HEK293 (cell line): ENCODE measurements around the gene ADRB1.

ENCODE experiments used
- CTCF ChIA-PET: fragments of 350-600 bp; formaldehyde crosslinking; extraction: SDS; loops from one replicate; lab custom pipeline; 2021; ENCODE audit warnings: antibody characterized with exemption; lab: Yijun Ruan, JAX
- POLR2A ChIA-PET: fragments of 300-600 bp; formaldehyde crosslinking; extraction: SDS; loops from one replicate; lab custom pipeline; 2020; ENCODE audit warnings: antibody characterized with exemption, inconsistent platforms; lab: Yijun Ruan, JAX
- H3K27ac ChIP-seq: fragments of 200-500 bp; sonication (Bioruptor generic); 2 replicates; pipeline ENCODE4 v1.5.1; 2014; ENCODE audit warnings: low read depth, low read length, control low read depth, inconsistent platforms; ENCODE audit errors: extremely low read depth
- H3K36me3 ChIP-seq, 2 experiments: fragments of 200-500 bp in 1 of 2; sonication (Bioruptor generic) in 1 of 2; 1 replicate in 1 of 2; 2 replicates in 1 of 2; pipeline ENCODE4 v1.5.1; 2014 to 2017; ENCODE audit warnings: inconsistent platforms in 2 of 2, low read length in 2 of 2; ENCODE audit not compliant: control insufficient read depth in 2 of 2, insufficient read depth in 1 of 2
- H3K4me1 ChIP-seq: fragments of 200-500 bp; sonication (Bioruptor generic); 2 replicates; pipeline ENCODE4 v1.5.1; 2014; ENCODE audit warnings: mild to moderate bottlenecking, low read length, inconsistent platforms; ENCODE audit not compliant: control insufficient read depth, insufficient read depth
- H3K4me3 ChIP-seq: 2 replicates; pipeline ENCODE4 v1.5.1; 2011; ENCODE audit warnings: low read depth, mild to moderate bottlenecking, control low read depth, low read length, moderate library complexity
- H3K9me3 ChIP-seq: fragments of 200-500 bp; sonication (Bioruptor generic); 2 replicates; pipeline ENCODE4 v1.5.1; 2014; ENCODE audit warnings: low read depth, low read length, inconsistent platforms; ENCODE audit not compliant: control insufficient read depth, insufficient read depth
- FEZF1 ChIP-seq: fragments of 450-650 bp; formaldehyde crosslinking; IDR thresholded peaks from 2 replicates; pipeline ENCODE4 v1.5.1; 2016; ENCODE audit warnings: missing biosample characterization, missing genetic modification characterization
- HOXC10 ChIP-seq: sonication (generic); formaldehyde crosslinking; IDR thresholded peaks from 2 replicates; pipeline ENCODE4 v1.8.1; 2023; ENCODE audit warnings: mild to moderate bottlenecking, missing genetic modification reagents
- SCRT2 ChIP-seq: fragments of 450-650 bp; formaldehyde crosslinking; IDR thresholded peaks from 2 replicates; pipeline ENCODE4 v1.5.1; 2016; ENCODE audit warnings: missing biosample characterization, missing genetic modification characterization
- ZBTB11 ChIP-seq: fragments of 450-650 bp; formaldehyde crosslinking; conservative IDR thresholded peaks from 2 replicates; pipeline ENCODE4 v1.5.1; 2016; ENCODE audit warnings: low read depth, missing biosample characterization, missing genetic modification characterization
- ZBTB8A ChIP-seq: fragments of 450-650 bp; formaldehyde crosslinking; IDR thresholded peaks from 2 replicates; pipeline ENCODE4 v1.5.1; 2016; ENCODE audit warnings: missing biosample characterization, missing genetic modification characterization
- ZIC2 ChIP-seq: fragments of 450-650 bp; formaldehyde crosslinking; IDR thresholded peaks from 2 replicates; pipeline ENCODE4 v1.5.1; 2016; ENCODE audit warnings: missing biosample characterization, missing genetic modification characterization
- ZNF114 ChIP-seq: fragments of 450-650 bp; formaldehyde crosslinking; IDR thresholded peaks from 2 replicates; pipeline ENCODE4 v1.5.0; 2017; ENCODE audit warnings: missing biosample characterization, missing genetic modification characterization
- ZNF121 ChIP-seq: fragments of 450-650 bp; formaldehyde crosslinking; IDR thresholded peaks from 2 replicates; pipeline ENCODE4 v1.5.1; 2016; ENCODE audit warnings: missing biosample characterization, missing genetic modification characterization
- ZNF157 ChIP-seq: fragments of 450-650 bp; formaldehyde crosslinking; IDR thresholded peaks from 2 replicates; pipeline ENCODE4 v1.5.1; 2016; ENCODE audit warnings: missing biosample characterization, missing genetic modification characterization
- ZNF19 ChIP-seq: fragments of 450-650 bp; formaldehyde crosslinking; IDR thresholded peaks from 2 replicates; pipeline ENCODE4; 2016; ENCODE audit warnings: missing biosample characterization, missing genetic modification characterization, low read depth
- ZNF23 ChIP-seq: fragments of 450-650 bp; formaldehyde crosslinking; IDR thresholded peaks from 2 replicates; pipeline ENCODE4 v1.5.1; 2016; ENCODE audit warnings: missing biosample characterization, missing genetic modification characterization, borderline replicate concordance
- ZNF280D ChIP-seq: fragments of 450-650 bp; formaldehyde crosslinking; IDR thresholded peaks from 2 replicates; pipeline ENCODE4 v1.5.1; 2016; ENCODE audit warnings: missing biosample characterization, missing genetic modification characterization
- ZNF354C ChIP-seq: fragments of 450-650 bp; formaldehyde crosslinking; IDR thresholded peaks from 2 replicates; pipeline ENCODE4 v1.5.1; 2016; ENCODE audit warnings: missing biosample characterization, missing genetic modification characterization, low read depth, borderline replicate concordance
- ZNF600 ChIP-seq: fragments of 450-650 bp; formaldehyde crosslinking; IDR thresholded peaks from 2 replicates; pipeline ENCODE4 v1.5.1; 2016; ENCODE audit warnings: missing biosample characterization, missing genetic modification characterization
- ZNF701 ChIP-seq: fragments of 450-650 bp; formaldehyde crosslinking; IDR thresholded peaks from 2 replicates; pipeline ENCODE4 v1.5.1; 2016; ENCODE audit warnings: missing biosample characterization, missing genetic modification characterization
- ZSCAN30 ChIP-seq: fragments of 450-650 bp; IDR thresholded peaks from 2 replicates; pipeline ENCODE4 v1.5.1; 2018; ENCODE audit warnings: missing biosample characterization, mild to moderate bottlenecking, missing genetic modification characterization, moderate library complexity
- TF ChIP-seq, protein P1 (sequence below): fragments of 450-650 bp; formaldehyde crosslinking; IDR thresholded peaks from 2 replicates; pipeline ENCODE4 v1.5.1; 2016; ENCODE audit warnings: missing biosample characterization, missing genetic modification characterization
- TF ChIP-seq, protein P2 (sequence below): fragments of 450-650 bp; formaldehyde crosslinking; IDR thresholded peaks from 2 replicates; pipeline ENCODE4 v1.5.1; 2016; ENCODE audit warnings: missing biosample characterization, missing genetic modification characterization, borderline replicate concordance
- TF ChIP-seq, protein P3 (sequence below): fragments of 450-650 bp; formaldehyde crosslinking; IDR thresholded peaks from 2 replicates; pipeline ENCODE4 v1.5.1; 2016; ENCODE audit warnings: missing biosample characterization, missing genetic modification characterization

The ADRB1 gene

DNA sequence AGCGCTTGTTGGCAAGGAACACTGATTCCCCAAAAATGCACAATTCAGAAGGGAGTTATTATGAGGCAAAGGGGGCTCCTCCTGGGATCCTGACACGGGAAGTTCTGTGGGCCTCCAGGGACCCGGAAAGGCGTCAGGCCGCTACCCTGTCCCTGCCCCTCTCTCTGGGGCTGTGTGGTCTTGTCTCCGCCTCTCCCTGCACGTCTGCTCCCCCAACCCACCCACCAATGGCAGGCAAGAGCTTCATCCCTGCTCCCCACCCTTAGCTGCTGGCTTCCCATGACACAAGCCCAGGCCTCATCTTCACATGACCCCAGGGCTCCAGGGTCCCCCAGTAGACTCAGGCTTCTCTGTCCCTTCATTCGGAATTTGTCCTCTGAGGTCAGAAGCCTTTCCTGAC lies 31.0 kb upstream of the ADRB1 start:
- H3K9me3 ChIP-seq = peaks cover 2% of the 10 kb centered on the region; the same call in 1 of the 2 replicates
- no peak overlapping the region for H3K4me3 ChIP-seq
- POLR2A ChIA-PET = no interaction called here
- CTCF ChIA-PET = interaction anchor here (0.6 kb wide), 1 partner anchor 30 kb away, joined by 4 read pairs; no protein-coding TSS in a partner anchor
- no peaks in the 10 kb centered on the region for H3K36me3 ChIP-seq
- no peaks in the 10 kb centered on the region for H3K4me1 ChIP-seq
- H3K27ac ChIP-seq = no peak overlapping the region
- no peak for TF ChIP-seq ZNF280D (tag by site-specific recombination)
- no peak for TF ChIP-seq ZNF701
- TF ChIP-seq, protein P1, sequence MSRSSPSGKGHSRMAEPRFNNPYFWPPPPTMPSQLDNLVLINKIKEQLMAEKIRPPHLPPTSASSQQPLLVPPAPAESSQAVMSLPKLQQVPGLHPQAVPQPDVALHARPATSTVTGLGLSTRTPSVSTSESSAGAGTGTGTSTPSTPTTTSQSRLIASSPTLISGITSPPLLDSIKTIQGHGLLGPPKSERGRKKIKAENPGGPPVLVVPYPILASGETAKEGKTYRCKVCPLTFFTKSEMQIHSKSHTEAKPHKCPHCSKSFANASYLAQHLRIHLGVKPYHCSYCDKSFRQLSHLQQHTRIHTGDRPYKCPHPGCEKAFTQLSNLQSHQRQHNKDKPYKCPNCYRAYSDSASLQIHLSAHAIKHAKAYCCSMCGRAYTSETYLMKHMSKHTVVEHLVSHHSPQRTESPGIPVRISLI (tag by site-specific recombination) = no peak
- TF ChIP-seq ZNF19 = no peak
- no peak for TF ChIP-seq ZNF114 (tag by site-specific recombination)
- TF ChIP-seq FEZF1 = no peak
- no peak for TF ChIP-seq ZBTB11 (tag by site-specific recombination)
- no peak for TF ChIP-seq SCRT2
- TF ChIP-seq, protein P2, sequence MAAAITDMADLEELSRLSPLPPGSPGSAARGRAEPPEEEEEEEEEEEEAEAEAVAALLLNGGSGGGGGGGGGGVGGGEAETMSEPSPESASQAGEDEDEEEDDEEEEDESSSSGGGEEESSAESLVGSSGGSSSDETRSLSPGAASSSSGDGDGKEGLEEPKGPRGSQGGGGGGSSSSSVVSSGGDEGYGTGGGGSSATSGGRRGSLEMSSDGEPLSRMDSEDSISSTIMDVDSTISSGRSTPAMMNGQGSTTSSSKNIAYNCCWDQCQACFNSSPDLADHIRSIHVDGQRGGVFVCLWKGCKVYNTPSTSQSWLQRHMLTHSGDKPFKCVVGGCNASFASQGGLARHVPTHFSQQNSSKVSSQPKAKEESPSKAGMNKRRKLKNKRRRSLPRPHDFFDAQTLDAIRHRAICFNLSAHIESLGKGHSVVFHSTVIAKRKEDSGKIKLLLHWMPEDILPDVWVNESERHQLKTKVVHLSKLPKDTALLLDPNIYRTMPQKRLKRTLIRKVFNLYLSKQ = no peak
- TF ChIP-seq ZIC2 (tag by site-specific recombination) = no peak
- TF ChIP-seq ZSCAN30 (tag by site-specific recombination) = no peak
- no peak for TF ChIP-seq ZNF600 (tag by site-specific recombination)
- TF ChIP-seq HOXC10 (CRISPR knock-in tag) = no peak
- TF ChIP-seq ZBTB8A (tag by site-specific recombination) = no peak
- no peak for TF ChIP-seq ZNF157 (tag by site-specific recombination)
- no peak for TF ChIP-seq ZNF23
- TF ChIP-seq, protein P3, sequence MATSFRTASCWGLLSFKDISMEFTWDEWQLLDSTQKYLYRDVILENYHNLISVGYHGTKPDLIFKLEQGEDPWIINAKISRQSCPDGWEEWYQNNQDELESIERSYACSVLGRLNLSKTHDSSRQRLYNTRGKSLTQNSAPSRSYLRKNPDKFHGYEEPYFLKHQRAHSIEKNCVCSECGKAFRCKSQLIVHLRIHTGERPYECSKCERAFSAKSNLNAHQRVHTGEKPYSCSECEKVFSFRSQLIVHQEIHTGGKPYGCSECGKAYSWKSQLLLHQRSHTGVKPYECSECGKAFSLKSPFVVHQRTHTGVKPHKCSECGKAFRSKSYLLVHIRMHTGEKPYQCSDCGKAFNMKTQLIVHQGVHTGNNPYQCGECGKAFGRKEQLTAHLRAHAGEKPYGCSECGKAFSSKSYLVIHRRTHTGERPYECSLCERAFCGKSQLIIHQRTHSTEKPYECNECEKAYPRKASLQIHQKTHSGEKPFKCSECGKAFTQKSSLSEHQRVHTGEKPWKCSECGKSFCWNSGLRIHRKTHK (tag by site-specific recombination) = no peak
- TF ChIP-seq ZNF354C (tag by site-specific recombination) = no peak
- TF ChIP-seq ZNF121 (tag by site-specific recombination) = no peak
